SK-N-SH treated with all-trans-retinoic acid at 6 μM for 48 hours (cell line): ENCODE results near the gene SMYD3.

Source experiments
- ARNTL ChIP-seq: fragments of 450-650 bp; formaldehyde crosslinking; IDR thresholded peaks from 2 replicates; pipeline ENCODE4 v1.5.0; 2020; ENCODE audit warnings: low read depth, mild to moderate bottlenecking, moderate library complexity, borderline replicate concordance
- CREB5 ChIP-seq: fragments of 250-450 bp; sonication (Bioruptor Pico); IDR thresholded peaks from 2 replicates; pipeline ENCODE4 v1.5.1; 2020; ENCODE audit warnings: low read depth, mild to moderate bottlenecking, moderate library complexity
- CSDC2 ChIP-seq: fragments of 250-450 bp; sonication (Bioruptor Pico); IDR thresholded peaks from 2 replicates; pipeline ENCODE4 v1.5.0; 2020; ENCODE audit warnings: mild to moderate bottlenecking, moderate library complexity
- ESRRG ChIP-seq: fragments of 250-450 bp; sonication (Bioruptor Pico); IDR thresholded peaks from 2 replicates; pipeline ENCODE4 v1.6.1; 2021; ENCODE audit warnings: mild to moderate bottlenecking
- OSR1 ChIP-seq: fragments of 250-450 bp; sonication (Bioruptor Pico); IDR thresholded peaks from 2 replicates; pipeline ENCODE4 v1.8.0; 2022; ENCODE audit warnings: moderate library complexity, mild to moderate bottlenecking, inconsistent platforms
- PATZ1 ChIP-seq: fragments of 250-450 bp; sonication (Bioruptor Pico); IDR thresholded peaks from 2 replicates; pipeline ENCODE4 v1.8.0; 2020; ENCODE audit warnings: mild to moderate bottlenecking, moderate library complexity, borderline replicate concordance
- RARB ChIP-seq: fragments of 250-450 bp; sonication (Bioruptor Pico); IDR thresholded peaks from 2 replicates; pipeline ENCODE4 v1.8.0; 2021; ENCODE audit warnings: mild to moderate bottlenecking, moderate library complexity
- SNAI2 ChIP-seq: fragments of 250-450 bp; sonication (Bioruptor Pico); IDR thresholded peaks from 2 replicates; pipeline ENCODE4 v1.5.0; 2020; ENCODE audit warnings: mild to moderate bottlenecking, moderate library complexity
- ZC3H10 ChIP-seq: fragments of 250-450 bp; sonication (Bioruptor Pico); IDR thresholded peaks from 2 replicates; pipeline ENCODE4 v1.5.1; 2021; ENCODE audit warnings: mild to moderate bottlenecking, moderate library complexity
- ZFP30 ChIP-seq: fragments of 450-650 bp; formaldehyde crosslinking; IDR thresholded peaks from 2 replicates; pipeline ENCODE4 v1.5.0; 2022; ENCODE audit warnings: mild to moderate bottlenecking, moderate library complexity

- TF ChIP-seq RARB = no peak
- TF ChIP-seq CSDC2 (CRISPR knock-in tag) = no peak
- TF ChIP-seq PATZ1 (CRISPR knock-in tag) = no peak
- TF ChIP-seq SNAI2 = no peak
- TF ChIP-seq CREB5 (CRISPR knock-in tag) = no peak
- TF ChIP-seq ESRRG = no peak
- TF ChIP-seq ZC3H10 (CRISPR knock-in tag) = no peak
- no peak for TF ChIP-seq ZFP30
- TF ChIP-seq OSR1 = no peak
- TF ChIP-seq ARNTL (CRISPR knock-in tag) = no peak
These were observed 441.5 kb downstream of the SMYD3 start for GRCh38 chr1:246065592-246065991.
